CD1c-positive myeloid dendritic cell (primary cell): ENCODE measurements around the gene ARHGEF4.

Experiments
- DNase-seq: peaks from one replicate; pipeline ENCODE4 v3.0.0-alpha.2; 2016; ENCODE audit errors: extremely low spot score

Gene ARHGEF4

DNA sequence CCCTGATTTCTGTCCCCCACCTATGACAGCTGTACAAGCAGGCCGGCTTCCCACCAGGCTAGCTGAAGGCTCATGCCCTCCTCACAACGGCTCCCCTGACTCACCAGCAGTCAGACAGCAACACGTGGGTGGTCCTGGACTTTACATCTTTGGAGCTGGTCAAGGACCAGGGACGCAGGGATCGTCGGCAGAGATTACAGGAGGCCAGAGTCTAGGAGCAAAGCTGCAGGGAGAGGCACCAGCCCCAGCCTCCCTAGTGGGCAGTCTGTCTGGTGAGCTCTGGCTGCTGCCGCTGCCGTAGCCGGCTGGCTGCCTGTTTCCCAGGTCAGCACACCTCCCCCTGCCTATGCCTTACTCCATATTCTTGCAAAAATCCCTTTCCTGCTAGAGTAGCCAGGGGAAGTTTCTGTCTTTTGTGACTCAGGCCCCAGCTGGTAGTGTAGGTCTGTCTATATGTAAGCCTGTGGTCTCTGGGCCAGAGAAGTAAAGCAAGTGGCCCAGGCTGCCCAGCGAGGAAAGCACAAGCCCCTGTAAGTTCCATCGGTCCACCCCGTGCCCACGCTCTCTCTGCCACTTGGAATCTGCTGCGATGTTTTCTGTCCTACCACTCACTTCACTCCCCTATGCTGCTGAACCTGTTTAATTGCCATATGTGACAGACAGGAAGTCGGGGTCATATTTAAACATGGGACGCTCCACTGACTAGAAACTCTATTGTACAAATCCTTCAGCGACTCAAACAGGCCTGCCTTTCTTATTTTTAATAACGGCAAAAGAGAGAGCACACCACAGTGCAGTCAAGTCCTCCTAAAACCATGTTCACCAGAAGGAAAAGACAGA lies 2.4 kb upstream of the ARHGEF4 start:
- no peak for DNase-seq

DNA sequence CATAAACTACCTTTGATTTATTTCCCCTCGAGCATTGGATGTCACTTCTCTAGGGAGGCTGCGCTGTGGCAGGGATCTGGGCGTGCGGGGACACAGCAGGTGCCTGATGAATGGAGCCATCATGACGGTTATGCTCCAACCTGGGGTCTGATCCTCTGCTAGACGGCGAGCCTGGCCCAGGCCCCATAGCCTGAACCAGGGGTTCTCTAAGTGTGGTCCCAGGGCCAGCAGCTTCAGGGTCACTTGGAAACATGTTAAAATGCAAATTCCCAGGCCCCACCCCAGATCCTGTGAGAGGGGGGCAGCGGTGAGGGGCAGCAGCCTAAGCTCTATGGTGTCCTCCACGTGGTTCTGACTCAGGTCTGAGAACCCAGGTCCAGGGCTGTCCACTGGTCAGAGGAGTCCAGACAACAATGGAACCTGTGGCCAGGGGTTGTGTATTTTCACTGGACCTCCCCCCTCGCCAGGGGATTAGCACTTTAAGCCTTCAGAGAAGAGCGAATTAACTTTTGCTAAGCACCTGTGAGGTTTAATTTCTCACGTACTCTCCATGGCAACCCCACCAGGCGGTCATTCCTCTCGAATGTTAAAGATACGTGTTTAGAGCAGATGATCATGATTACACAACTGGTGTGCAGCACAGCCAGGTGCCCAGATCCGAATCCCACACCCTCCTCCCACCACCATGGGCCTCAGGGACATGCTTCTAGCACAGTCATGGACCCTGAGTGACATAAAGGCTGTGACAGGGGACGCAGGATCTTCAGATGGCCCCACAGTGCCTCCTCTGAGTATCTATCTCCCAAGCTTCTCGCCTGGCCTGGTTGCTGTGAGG lies 1.6 kb upstream of the ARHGEF4 start:
- no peak for DNase-seq

- DNase-seq = no peak
These were observed 1.0 kb upstream of the ARHGEF4 start for GRCh38 chr2:130835766-130836015.

- DNase-seq = no peak
These were observed 579 bp downstream of the ARHGEF4 start for GRCh38 chr2:130837175-130837810.

- DNase-seq = no peak
These were observed 1.3 kb downstream of the ARHGEF4 start for GRCh38 chr2:130837811-130838565.

DNA sequence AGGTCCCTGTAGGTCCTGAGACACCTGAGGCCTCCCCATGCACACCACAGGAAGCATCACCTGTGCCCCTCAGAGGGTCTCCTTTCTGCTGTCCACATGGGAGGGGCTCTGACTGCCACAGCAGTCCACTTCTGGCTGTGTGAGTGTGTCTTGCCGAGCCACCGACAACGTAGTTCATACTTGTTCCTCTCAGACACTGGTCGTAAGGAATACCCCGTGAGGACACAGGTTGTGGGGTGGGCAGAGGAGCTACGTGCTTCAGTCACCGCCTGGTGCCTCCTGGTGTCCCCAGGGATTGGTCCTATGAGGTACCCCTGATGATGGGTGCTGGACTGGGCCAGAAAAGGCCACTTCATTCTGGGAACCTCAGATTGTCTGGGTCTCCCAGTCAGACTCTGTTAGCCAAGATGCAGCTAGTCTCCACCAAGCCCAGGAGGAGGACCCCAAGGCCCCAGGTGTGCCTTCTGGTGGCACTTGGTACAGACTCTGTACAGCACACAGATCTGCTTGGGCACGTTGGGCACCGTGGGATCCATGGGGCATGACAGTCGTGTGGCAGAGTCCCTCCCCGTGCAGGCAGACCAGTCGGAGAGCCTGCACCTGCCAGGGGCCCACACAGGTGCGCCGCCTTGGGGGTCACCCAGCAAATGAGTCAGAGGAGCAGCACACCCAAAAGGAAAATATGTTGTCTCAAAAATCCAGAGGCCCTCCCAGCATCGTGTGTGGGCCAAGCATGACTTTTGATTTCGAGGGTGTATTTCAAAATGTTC lies 2.5 kb downstream of the ARHGEF4 start:
- DNase-seq = no peak

GRCh38 chr2:130840506-130840905 lies 3.8 kb downstream of the ARHGEF4 start:
- no peak for DNase-seq

GRCh38 chr2:130841741-130842365 lies 5.1 kb downstream of the ARHGEF4 start:
- DNase-seq = no peak

GRCh38 chr2:130842770-130843169 lies 6.1 kb downstream of the ARHGEF4 start:
- no peak for DNase-seq

DNA sequence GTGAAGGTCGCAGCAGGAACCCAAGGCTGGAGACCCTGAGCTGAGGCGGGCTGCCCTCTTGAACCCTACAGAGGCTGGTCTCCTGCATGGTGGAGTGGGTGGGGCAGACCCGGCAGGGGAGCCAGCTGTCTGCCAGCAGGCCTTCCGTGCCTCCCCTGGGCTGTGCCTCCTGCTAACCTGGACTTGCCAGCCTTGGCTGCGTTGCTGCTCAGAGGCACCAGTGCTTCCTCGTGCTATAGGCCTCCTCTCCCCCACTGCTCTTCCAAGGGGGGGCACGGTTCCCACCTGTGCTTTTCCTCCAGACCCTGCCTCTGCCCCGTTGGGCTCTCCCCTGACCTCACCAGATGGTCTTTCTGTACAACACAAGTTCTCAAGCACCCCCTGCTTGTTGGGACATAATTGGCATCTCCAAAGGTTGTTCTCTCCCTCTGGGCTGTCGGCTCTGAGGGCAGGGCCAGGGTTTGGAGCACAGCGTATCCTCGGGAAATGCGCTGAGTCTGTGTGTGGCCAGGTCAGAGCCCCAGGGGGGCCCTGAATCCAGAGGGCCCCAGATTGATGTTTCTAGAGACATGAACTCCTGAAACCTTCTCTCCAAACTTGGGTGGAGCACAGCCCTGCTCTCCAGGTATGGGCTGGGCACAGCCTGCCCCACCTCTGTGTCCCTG lies 6.7 kb downstream of the ARHGEF4 start:
- DNase-seq = no peak

GRCh38 chr2:130844161-130844560 lies 7.4 kb downstream of the ARHGEF4 start:
- no peak for DNase-seq

DNA sequence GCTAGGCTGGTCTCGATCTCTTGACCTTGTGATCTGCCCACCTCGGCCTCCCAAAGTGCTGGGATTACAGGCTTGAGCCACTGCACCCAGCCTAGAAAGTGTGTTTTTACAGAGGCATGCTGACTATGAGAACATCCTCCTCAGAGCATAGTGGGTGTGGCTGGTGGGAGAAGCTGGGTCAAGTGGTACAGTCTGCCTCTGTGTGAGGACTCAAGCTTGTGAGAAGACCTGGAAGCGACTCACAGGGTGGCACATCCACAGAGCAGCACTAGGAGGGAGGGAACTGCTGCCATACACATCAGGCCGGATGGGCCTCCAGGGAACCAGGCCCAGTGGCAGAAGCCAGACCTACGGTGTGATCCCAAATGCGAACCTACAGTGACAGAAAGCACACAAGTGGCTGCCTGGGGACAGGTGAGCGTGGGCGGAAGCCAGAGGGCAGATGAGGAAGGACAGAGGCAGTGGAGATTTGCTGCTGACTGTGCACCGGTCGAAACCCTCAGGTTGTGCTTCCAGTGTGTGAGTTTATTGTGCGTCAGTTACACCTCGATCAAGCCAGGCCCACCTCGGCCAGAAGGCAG lies 8.9 kb downstream of the ARHGEF4 start:
- no peak for DNase-seq

- DNase-seq = no peak
These were observed 9.5 kb downstream of the ARHGEF4 start for GRCh38 chr2:130846233-130846632.

DNA sequence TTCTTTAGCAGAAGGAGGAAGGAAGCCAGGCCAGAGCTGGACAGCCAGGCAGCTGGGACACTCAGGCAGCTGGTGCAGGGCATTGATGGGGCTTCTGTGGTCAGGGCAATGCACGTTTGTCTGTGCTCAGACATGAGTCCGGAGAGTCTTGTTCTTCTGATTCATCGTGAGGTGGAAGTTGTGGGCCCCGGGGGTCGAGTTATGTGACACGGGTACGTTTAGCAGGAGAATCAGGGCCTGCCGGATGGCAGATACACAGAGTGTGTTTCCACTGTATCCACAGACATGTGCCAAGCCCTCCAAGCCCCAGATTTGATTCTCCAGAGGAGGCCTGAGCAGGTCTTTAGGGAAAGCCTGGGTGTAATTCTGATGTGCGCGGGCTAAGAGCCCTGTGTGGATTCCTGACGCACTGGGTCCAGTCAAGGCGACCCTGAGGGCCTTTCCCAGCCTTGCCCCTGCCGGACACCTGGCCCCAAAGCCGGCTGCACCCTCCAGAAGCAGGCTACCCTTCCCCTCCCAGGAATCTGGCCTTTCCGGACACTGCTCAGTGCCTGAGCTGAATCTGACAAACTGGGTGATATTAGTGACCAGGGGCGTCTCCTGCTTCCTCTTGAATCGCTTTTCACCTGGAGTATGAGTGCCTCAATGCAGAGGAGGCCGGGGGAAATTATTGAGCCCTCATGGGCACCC lies 10.1 kb downstream of the ARHGEF4 start:
- DNase-seq = no peak

GRCh38 chr2:130847776-130848525 lies 11.2 kb downstream of the ARHGEF4 start:
- no peak for DNase-seq

GRCh38 chr2:130848526-130849210 lies 12.0 kb downstream of the ARHGEF4 start:
- no peak for DNase-seq

GRCh38 chr2:130849896-130850787 lies 13.4 kb downstream of the ARHGEF4 start:
- DNase-seq = no peak
